ENCODE data around the gene MYBPH. TPM values are rescaled to one million over a fixed set of nuclear protein-coding genes. Genes with fewer than 3 reads are reported as not detected.
A peak's percentile ranks its signal among the peaks of the same experiment; 100 is the strongest.

MYBPH gene
- total RNA-seq, 1 donor from 2014 or later, result not detected

DNA sequence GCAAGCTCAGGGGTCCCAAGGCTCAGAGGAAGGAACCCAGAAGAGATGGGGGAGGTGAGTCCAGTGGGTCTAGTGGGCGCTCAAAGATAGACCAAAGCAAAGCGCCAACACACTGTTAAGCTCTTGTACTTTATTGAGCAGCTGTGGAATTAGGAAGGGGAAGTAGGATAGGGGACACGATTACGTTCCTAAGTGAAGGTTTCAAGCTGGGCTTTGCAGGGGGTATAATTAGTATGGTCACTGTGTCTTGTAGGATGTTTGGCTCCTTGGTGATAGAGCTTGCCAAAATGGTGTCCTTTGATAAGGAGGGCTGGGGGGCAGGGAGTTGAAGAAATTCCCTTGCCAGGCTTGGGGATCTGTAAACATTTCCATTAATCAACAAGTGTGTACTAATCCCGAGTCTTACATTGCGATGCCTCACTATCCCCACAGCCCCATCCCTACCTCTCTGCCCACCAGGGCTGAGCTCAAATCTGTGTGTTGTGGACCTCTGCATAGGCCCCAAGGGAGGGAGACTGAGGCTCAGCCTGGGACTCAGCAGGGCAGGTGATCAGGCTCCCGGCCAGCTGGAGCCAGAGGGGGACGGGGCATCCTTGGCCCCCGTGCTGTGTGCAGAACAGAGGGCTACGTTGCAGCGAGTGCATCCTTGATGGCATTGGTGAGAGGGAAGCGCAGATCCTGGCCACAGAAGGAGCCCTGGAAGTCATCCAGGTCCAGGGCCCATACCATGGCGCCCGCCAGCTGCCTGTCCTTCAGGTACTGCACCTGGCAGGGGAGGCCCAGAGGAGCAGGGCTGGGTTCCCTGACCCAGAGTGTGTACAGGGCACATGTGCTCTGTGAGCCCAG lies 3.4 kb upstream of the MYBPH start:
- peaks cover 11% of the 10 kb centered on the region for H3K4me1 Mint-ChIP-seq
- no peak overlapping the region for H3K27ac Mint-ChIP-seq
- H3K27me3 Mint-ChIP-seq (ENCODE audit: low read depth), result no peaks in the 10 kb centered on the region

DNA sequence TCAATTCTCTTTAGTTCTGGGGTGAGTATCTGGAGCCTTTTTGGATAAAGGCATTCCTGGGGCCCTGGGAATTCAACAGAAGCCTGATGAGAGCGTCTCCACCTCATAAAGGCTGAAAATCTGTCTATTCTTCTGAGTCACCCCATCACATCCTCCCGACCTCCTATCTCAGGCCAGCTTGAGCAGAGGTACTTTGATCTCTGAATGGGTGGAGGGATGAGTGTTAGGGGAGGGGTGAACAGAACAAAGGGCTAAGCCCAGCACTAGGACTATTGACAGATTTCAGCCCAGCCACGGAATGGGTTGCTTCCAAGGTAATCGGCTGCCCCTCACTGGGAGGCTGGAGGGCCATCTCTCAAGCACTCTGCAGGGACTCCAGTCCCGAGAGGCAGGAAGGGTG lies 2.5 kb upstream of the MYBPH start:
- no peak overlapping the region for H3K4me3 Mint-ChIP-seq
- no peaks in the 10 kb centered on the region for H3K36me3 Mint-ChIP-seq
- peak overlapping the region; percentile 60 for H3K27ac Mint-ChIP-seq
- H3K27me3 Mint-ChIP-seq (ENCODE audit: low read depth), result no peaks in the 10 kb centered on the region
- DNase-seq (ENCODE audit: low spot score in 2 of 2, unreplicated experiment in 2 of 2), result no peak
- H3K4me1 Mint-ChIP-seq, result peaks cover 11% of the 10 kb centered on the region
- TF ChIP-seq, protein P1, sequence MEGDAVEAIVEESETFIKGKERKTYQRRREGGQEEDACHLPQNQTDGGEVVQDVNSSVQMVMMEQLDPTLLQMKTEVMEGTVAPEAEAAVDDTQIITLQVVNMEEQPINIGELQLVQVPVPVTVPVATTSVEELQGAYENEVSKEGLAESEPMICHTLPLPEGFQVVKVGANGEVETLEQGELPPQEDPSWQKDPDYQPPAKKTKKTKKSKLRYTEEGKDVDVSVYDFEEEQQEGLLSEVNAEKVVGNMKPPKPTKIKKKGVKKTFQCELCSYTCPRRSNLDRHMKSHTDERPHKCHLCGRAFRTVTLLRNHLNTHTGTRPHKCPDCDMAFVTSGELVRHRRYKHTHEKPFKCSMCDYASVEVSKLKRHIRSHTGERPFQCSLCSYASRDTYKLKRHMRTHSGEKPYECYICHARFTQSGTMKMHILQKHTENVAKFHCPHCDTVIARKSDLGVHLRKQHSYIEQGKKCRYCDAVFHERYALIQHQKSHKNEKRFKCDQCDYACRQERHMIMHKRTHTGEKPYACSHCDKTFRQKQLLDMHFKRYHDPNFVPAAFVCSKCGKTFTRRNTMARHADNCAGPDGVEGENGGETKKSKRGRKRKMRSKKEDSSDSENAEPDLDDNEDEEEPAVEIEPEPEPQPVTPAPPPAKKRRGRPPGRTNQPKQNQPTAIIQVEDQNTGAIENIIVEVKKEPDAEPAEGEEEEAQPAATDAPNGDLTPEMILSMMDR (IDR thresholded peaks at IDR 0.05; ENCODE audit: unreplicated experiment), result no peak
- H3K9me3 Mint-ChIP-seq, result no peaks in the 10 kb centered on the region

More for the DNA sequence above, 3.4 kb upstream of the MYBPH start:
- TF ChIP-seq, protein P1 (IDR thresholded peaks at IDR 0.05; ENCODE audit: unreplicated experiment), result no peak
- Mint-ChIP-seq H3K9me3 (no peaks in the 10 kb centered on the region), H3K4me3 (no peak overlapping the region), H3K36me3 (no peaks in the 10 kb centered on the region)
- DNase-seq (ENCODE audit: low spot score in 2 of 2, unreplicated experiment in 2 of 2), result no peak

DNA sequence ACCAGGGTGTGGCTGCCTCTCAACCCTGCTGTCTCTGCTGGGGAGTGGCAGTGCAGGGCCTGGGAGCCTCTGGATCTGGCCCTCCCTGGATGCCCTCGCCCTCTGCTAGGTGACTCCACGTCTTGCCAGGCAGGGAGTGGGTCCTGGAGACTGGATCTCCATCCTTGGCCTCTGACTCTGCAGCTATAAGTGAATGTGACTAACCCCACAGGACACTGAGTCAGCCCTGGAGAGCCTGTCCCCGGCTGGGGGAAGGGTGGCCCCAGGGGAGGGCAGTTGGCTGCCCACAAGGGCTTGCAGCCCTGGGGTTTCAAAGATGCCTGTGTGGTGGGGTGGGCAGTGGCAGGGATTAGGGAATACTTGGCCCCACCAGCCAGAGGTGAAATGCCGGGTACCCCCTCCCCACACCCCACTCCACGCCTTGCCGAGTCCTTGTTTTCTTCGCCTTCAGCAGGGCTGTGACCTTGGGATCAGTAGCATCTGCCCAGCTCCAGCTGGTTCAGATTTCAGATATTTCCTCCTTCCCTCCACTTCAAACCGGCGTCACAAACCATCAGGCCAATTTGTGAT lies 1.9 kb upstream of the MYBPH start:
- H3K36me3 Mint-ChIP-seq, result no peaks in the 10 kb centered on the region
- H3K4me3 Mint-ChIP-seq, result no peak overlapping the region
- peaks cover 11% of the 10 kb centered on the region for H3K4me1 Mint-ChIP-seq
- H3K9me3 Mint-ChIP-seq, result no peaks in the 10 kb centered on the region
- H3K27ac Mint-ChIP-seq, result peak overlapping the region; percentile 60
- H3K27me3 Mint-ChIP-seq (ENCODE audit: low read depth), result no peaks in the 10 kb centered on the region
- TF ChIP-seq, protein P1 (IDR thresholded peaks at IDR 0.05; ENCODE audit: unreplicated experiment), result no peak
- no peak for DNase-seq (ENCODE audit: low spot score in 2 of 2, unreplicated experiment in 2 of 2)

DNA sequence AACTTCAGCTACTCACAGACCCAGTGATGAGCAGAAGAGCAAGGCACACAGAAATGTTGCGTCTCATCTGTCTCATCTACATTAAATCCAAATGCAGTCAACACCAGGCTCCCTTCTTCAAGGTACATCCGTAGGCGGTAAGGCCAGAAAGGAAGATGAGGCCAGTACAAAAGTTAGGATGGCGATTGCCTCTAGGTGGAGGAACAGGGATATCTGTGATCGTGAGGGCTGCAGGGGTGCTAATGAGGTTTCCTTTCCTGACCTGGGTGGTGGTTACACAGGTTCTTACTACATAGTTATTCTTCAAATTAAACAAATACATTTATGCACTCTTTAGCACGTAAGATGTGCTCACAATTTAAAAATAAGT lies 1.4 kb upstream of the MYBPH start:
- H3K27ac Mint-ChIP-seq, result no peak overlapping the region

DNA sequence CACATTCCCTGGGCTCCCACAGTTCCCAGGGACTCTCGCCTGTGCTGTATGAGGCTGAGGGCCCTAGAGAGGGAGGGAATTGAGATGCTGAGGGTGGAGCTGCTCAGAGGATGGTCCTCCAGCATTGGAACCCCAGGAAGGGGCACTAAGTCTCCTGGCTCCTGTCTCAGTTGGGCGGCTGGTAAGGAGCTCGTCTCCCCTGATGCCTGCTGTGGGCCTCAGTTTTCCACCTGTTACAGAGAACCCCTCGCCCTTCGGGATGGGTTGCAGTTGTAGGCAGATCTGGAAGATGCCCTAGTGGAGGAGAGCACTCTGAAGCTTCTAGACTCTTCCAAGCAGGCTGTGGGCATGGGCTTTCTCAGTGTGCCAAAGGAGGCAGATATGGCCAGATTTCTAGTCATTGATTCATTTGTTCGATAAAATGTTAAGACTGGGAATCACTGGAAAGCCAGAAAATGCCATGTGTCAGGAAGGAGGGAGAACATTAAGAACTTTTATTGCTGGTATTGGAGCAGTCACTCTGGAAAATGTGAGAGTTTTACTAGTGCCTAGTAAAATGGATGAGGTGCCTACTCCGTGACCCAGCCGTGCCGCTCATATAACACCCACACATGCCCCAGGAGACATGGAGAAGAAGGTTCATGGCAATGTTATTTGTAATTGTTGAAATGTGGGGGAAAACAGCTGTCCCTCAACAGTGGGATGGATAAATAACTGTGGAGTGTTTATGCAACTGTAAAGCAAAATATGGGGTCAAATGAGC lies 828 bp upstream of the MYBPH start:
- Mint-ChIP-seq H3K27me3 (ENCODE audit: low read depth) (peaks cover 1% of the 10 kb centered on the region), H3K4me1 (peaks cover 11% of the 10 kb centered on the region)
- TF ChIP-seq, protein P1 (IDR thresholded peaks at IDR 0.05; ENCODE audit: unreplicated experiment), result no peak

More for the DNA sequence above, 1.4 kb upstream of the MYBPH start:
- DNase-seq (ENCODE audit: low spot score in 2 of 2, unreplicated experiment in 2 of 2), result no peak
- no peak overlapping the region for H3K4me3 Mint-ChIP-seq
- H3K9me3 Mint-ChIP-seq, result no peaks in the 10 kb centered on the region
- H3K4me1 Mint-ChIP-seq, result peaks cover 11% of the 10 kb centered on the region
- H3K36me3 Mint-ChIP-seq, result no peaks in the 10 kb centered on the region
- TF ChIP-seq, protein P1 (IDR thresholded peaks at IDR 0.05; ENCODE audit: unreplicated experiment), result no peak
- peaks cover 1% of the 10 kb centered on the region for H3K27me3 Mint-ChIP-seq (ENCODE audit: low read depth)

More for the DNA sequence above, 828 bp upstream of the MYBPH start:
- H3K36me3 Mint-ChIP-seq, result no peaks in the 10 kb centered on the region
- H3K9me3 Mint-ChIP-seq, result no peaks in the 10 kb centered on the region
- DNase-seq (ENCODE audit: low spot score in 2 of 2, unreplicated experiment in 2 of 2), result no peak
- no peak overlapping the region for H3K4me3 Mint-ChIP-seq
- no peak overlapping the region for H3K27ac Mint-ChIP-seq

All from mesothelial cell of epicardium (in vitro differentiated cells).